A673 (cell line): ENCODE results near the gene DIP2A. TPM values are rescaled to one million over a fixed set of nuclear protein-coding genes. Genes with fewer than 3 reads are reported as not detected.

ENCODE experiments used
- BruUV-seq: library from RNA; stranded (reverse); fragments of 400-500 nt; replicated peaks from 2 replicates; lab custom pipeline; 2021; lab: Mats Ljungman, UMichigan
- CTCF ChIA-PET: fragments of 300-600 bp; sonication (Branson Sonifier 250); formaldehyde crosslinking; loops from one replicate; lab custom pipeline; 2022; ENCODE audit warnings: antibody characterized with exemption; lab: Charles Lee
- POLR2A ChIA-PET: fragments of 300-600 bp; sonication (Branson Sonifier 250); formaldehyde crosslinking; loops from one replicate; lab custom pipeline; 2022; ENCODE audit warnings: antibody characterized with exemption; ENCODE audit not compliant: low non-redundant PET; lab: Charles Lee
- DNase-seq: peaks from one replicate; pipeline ENCODE4 v3.0.0-alpha.2; 2015; ENCODE audit warnings: low spot score
- H3K27ac ChIP-seq: fragments of 200-600 bp; sonication (generic); 2 replicates; pipeline ENCODE4 v1.5.1; 2016; ENCODE audit warnings: mixed run types, low read depth, mild to moderate bottlenecking, mixed read lengths, antibody characterized with exemption, low read length; ENCODE audit not compliant: poor library complexity, severe bottlenecking
- H3K27me3 ChIP-seq: fragments of 200-600 bp; sonication (generic); replicated peaks from 2 replicates; pipeline ENCODE4 v1.6.1; 2017; ENCODE audit warnings: mixed run types, low read depth, mild to moderate bottlenecking, mixed read lengths, antibody characterized with exemption, low read length; ENCODE audit not compliant: insufficient read depth, poor library complexity
- H3K36me3 ChIP-seq: fragments of 200-600 bp; sonication (generic); 2 replicates; pipeline ENCODE4 v1.6.1; 2016; ENCODE audit warnings: mixed run types, mild to moderate bottlenecking, mixed read lengths, antibody characterized with exemption, low read length; ENCODE audit not compliant: insufficient read depth, poor library complexity, severe bottlenecking
- H3K4me1 ChIP-seq: fragments of 200-600 bp; sonication (generic); 2 replicates; pipeline ENCODE4 v1.6.1; 2017; ENCODE audit warnings: mixed run types, mild to moderate bottlenecking, mixed read lengths, antibody characterized with exemption, low read length; ENCODE audit not compliant: insufficient read depth, poor library complexity, severe bottlenecking
- H3K4me3 ChIP-seq: fragments of 200-600 bp; sonication (generic); 2 replicates; pipeline ENCODE4 v1.5.1; 2016; ENCODE audit warnings: low read depth, mixed run types, mild to moderate bottlenecking, mixed read lengths, low read length; ENCODE audit not compliant: poor library complexity, severe bottlenecking
- H3K9me3 ChIP-seq: fragments of 200-600 bp; sonication (generic); 2 replicates; pipeline ENCODE4 v1.6.1; 2016; ENCODE audit warnings: mixed run types, low read depth, mild to moderate bottlenecking, mixed read lengths, antibody characterized with exemption, low read length; ENCODE audit not compliant: poor library complexity, severe bottlenecking
- EZH2 ChIP-seq: fragments of 200-600 bp; sonication (generic); IDR thresholded peaks from 2 replicates; pipeline ENCODE4 v1.6.1; 2017; ENCODE audit warnings: borderline replicate concordance, low read depth, mild to moderate bottlenecking, mixed read lengths, antibody characterized with exemption, low read length; ENCODE audit not compliant: poor library complexity, severe bottlenecking
- intact Hi-C: fragments of 100-400 bp; cut with micrococcal nuclease; formaldehyde crosslinking; loops from one replicate; pipeline ENCODE4 v1.10.0; 2022; ENCODE audit not compliant: unreplicated experiment
- total RNA-seq: library from RNA; stranded (reverse); gene quantifications from 2 replicates; pipeline ENCODE4 v1.2.3, GENCODE V29; 2021
- TF ChIP-seq, protein P1 (sequence below): fragments of 300-800, 200-600 bp; sonication (generic); conservative IDR thresholded peaks from 2 replicates; pipeline ENCODE4 v1.5.1; 2017; ENCODE audit warnings: low read depth, mild to moderate bottlenecking, antibody characterized with exemption, low read length, moderate library complexity, mixed read lengths

DIP2A gene
- total RNA-seq, 1 experiment from 2014 or later, result 37.3 TPM

DNA sequence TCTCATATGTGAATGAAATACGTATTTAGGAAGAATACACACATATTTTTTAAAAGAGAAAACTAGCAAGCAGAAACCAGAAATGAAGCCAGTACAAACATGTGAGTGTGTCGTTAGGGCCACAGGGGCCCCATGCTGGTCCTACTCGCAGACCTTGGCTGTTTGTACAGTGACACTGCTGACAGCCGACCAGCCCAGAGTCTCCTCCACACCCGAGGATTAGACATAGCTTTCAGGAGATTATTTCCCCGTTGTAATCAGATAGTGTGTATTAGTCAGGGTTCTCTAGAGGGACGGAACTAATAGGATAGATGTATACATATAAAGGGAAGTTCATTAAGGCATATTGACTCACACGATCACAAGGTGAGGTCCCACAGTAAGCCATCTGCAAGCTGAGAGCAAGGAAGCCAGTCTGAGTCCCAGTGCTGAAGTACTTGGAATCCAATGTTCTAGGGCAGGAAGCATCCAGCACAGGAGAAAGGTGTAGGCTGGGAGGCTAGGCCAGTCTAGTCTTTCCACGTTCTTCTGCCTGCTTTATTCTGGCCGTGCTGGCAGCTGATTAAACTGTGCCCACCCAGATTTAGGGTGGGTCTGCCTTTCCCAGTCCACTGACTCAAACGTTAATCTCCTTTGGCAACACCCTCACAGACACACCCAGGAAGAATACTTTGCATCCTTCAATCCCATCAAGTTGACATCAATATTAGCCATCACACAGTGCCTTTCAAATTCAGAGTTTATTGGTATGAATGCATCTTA is 51.2 kb downstream of the DIP2A start:
- CTCF ChIA-PET, result no interaction called here
- no peaks in the 10 kb centered on the region for H3K4me1 ChIP-seq
- H3K9me3 ChIP-seq, result no peaks in the 10 kb centered on the region
- peaks cover 35% of the 10 kb centered on the region for H3K36me3 ChIP-seq
- no peak overlapping the region for H3K4me3 ChIP-seq
- no peak overlapping the region for H3K27ac ChIP-seq
- POLR2A ChIA-PET, result no interaction called here
- peak; percentile 19 for DNase-seq
- H3K27me3 ChIP-seq, result no peaks in the 10 kb centered on the region
- intact Hi-C loops, result no loop called here
- no TSS peak for BruUV-seq
- TF ChIP-seq, protein P1, sequence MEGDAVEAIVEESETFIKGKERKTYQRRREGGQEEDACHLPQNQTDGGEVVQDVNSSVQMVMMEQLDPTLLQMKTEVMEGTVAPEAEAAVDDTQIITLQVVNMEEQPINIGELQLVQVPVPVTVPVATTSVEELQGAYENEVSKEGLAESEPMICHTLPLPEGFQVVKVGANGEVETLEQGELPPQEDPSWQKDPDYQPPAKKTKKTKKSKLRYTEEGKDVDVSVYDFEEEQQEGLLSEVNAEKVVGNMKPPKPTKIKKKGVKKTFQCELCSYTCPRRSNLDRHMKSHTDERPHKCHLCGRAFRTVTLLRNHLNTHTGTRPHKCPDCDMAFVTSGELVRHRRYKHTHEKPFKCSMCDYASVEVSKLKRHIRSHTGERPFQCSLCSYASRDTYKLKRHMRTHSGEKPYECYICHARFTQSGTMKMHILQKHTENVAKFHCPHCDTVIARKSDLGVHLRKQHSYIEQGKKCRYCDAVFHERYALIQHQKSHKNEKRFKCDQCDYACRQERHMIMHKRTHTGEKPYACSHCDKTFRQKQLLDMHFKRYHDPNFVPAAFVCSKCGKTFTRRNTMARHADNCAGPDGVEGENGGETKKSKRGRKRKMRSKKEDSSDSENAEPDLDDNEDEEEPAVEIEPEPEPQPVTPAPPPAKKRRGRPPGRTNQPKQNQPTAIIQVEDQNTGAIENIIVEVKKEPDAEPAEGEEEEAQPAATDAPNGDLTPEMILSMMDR, result no peak
- TF ChIP-seq EZH2, result no peak

DNA sequence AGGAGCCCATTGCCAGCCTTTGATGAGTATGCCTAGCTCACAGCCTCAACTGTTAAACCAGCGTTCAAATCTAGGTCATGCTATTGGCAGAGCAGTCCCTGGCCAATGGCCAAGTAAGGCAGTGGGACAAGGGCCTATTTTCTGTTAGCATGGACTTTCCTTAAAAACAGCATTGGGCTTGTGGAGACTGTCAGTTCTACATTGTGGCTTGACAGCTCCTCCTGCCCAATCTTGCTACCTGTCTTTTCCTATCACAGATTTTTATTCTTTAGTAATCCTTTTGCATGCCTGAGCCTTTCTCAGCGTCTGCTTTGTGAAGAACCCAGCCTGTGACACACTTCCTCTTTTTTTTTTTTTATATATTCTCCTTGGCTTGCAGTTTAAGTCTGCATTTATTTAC is 56.4 kb downstream of the DIP2A start:
- H3K36me3 ChIP-seq, result peaks cover 27% of the 10 kb centered on the region
- no peak for DNase-seq
- POLR2A ChIA-PET, result interaction anchor here (0.6 kb wide), 1 partner anchor 17 kb away, joined by 4 read pairs; no protein-coding TSS in a partner anchor
- BruUV-seq, result no TSS peak
- no peaks in the 10 kb centered on the region for H3K27me3 ChIP-seq
- no peak overlapping the region for H3K27ac ChIP-seq
- H3K4me1 ChIP-seq, result no peaks in the 10 kb centered on the region
- H3K4me3 ChIP-seq, result no peak overlapping the region
- peaks cover 10% of the 10 kb centered on the region for H3K9me3 ChIP-seq
- no peak for TF ChIP-seq EZH2
- TF ChIP-seq, protein P1, result no peak
- intact Hi-C loops, result no loop called here
- CTCF ChIA-PET, result no interaction called here

GRCh38 chr21:46516068-46516467 is 57.4 kb downstream of the DIP2A start:
- Histone ChIP-seq H3K9me3 (peaks cover 10% of the 10 kb centered on the region), H3K4me3 (no peak overlapping the region), H3K4me1 (no peaks in the 10 kb centered on the region), H3K27ac (no peak overlapping the region), H3K27me3 (no peaks in the 10 kb centered on the region), H3K36me3 (peaks cover 24% of the 10 kb centered on the region)
- intact Hi-C loops, result no loop called here
- no TSS peak for BruUV-seq
- no peak for DNase-seq
- CTCF ChIA-PET, result no interaction called here
- no peak for TF ChIP-seq EZH2
- TF ChIP-seq, protein P1, result no peak
- POLR2A ChIA-PET, result interaction anchor here (0.6 kb wide), 1 partner anchor 64 kb away, joined by 3 read pairs; no protein-coding TSS in a partner anchor
